RWPE2 (cell line): ENCODE results near the gene WASF3.
"Not testable (repeated sequence)": the region's sequence is repeated elsewhere in the genome, so short reads cannot be mapped to it uniquely, and the experiment has no call there.

Source experiments
- ATAC-seq: fragments of 200-7000 bp; cut with Tn5 transposase; 3 replicates; pipeline ENCODE4 v1.9.1; 2021; ENCODE audit warnings: low read depth
- DNase-seq: peaks from one replicate; pipeline ENCODE4 v3.0.0-alpha.2; 2020; ENCODE audit warnings: low spot score
- H3K27ac ChIP-seq: fragments of 450-650 bp; 2 replicates; pipeline ENCODE4 v1.5.1; 2017; ENCODE audit warnings: mild to moderate bottlenecking; ENCODE audit not compliant: poor library complexity, severe bottlenecking
- H3K27me3 ChIP-seq: fragments of 250-450 bp; sonication (Bioruptor Pico); 2 replicates; pipeline ENCODE4 v1.5.1; 2021; ENCODE audit warnings: mild to moderate bottlenecking, moderate library complexity; ENCODE audit not compliant: insufficient read depth, poor library complexity, severe bottlenecking
- H3K36me3 ChIP-seq: fragments of 250-450 bp; sonication (Bioruptor Pico); 2 replicates; pipeline ENCODE4 v1.5.1; 2020; ENCODE audit warnings: low read depth, mild to moderate bottlenecking, moderate library complexity
- H3K4me1 ChIP-seq: fragments of 250-450 bp; sonication (Bioruptor Pico); 2 replicates; pipeline ENCODE4 v1.5.1; 2021; ENCODE audit warnings: mild to moderate bottlenecking, moderate library complexity; ENCODE audit not compliant: insufficient read depth, poor library complexity, severe bottlenecking
- H3K4me3 ChIP-seq: fragments of 250-450 bp; sonication (Bioruptor Pico); 2 replicates; pipeline ENCODE4 v1.5.1; 2021; ENCODE audit warnings: mild to moderate bottlenecking, moderate library complexity; ENCODE audit not compliant: severe bottlenecking
- H3K9me3 ChIP-seq: fragments of 250-450 bp; sonication (Bioruptor Pico); 2 replicates; pipeline ENCODE4 v1.5.1; 2021; ENCODE audit warnings: mild to moderate bottlenecking, moderate library complexity; ENCODE audit not compliant: severe bottlenecking
- CTCF ChIP-seq: fragments of 450-650 bp; IDR thresholded peaks from one replicate; pipeline ENCODE4 v1.5.1; 2017; ENCODE audit warnings: mild to moderate bottlenecking, moderate library complexity; ENCODE audit not compliant: poor library complexity, severe bottlenecking

Gene WASF3

GRCh38 chr13:26719356-26719945, 162.0 kb downstream of the WASF3 start:
- no peak for ATAC-seq
- Histone ChIP-seq H3K4me1 (no peaks in the 10 kb centered on the region), H3K27ac (no peak overlapping the region), H3K4me3 (no peak overlapping the region), H3K36me3 (no peaks in the 10 kb centered on the region), H3K27me3 (peaks cover 7% of the 10 kb centered on the region), H3K9me3 (no peaks in the 10 kb centered on the region)
- TF ChIP-seq CTCF, result no peak
- DNase-seq, result no peak

GRCh38 chr13:26721251-26722121, 164.0 kb downstream of the WASF3 start:
- H3K27ac ChIP-seq, result no peak overlapping the region
- ATAC-seq, result no peak
- H3K9me3 ChIP-seq, result no peaks in the 10 kb centered on the region
- no peak for TF ChIP-seq CTCF
- no peak overlapping the region for H3K4me3 ChIP-seq
- DNase-seq, result no peak
- no peaks in the 10 kb centered on the region for H3K36me3 ChIP-seq
- peaks cover 7% of the 10 kb centered on the region for H3K27me3 ChIP-seq
- H3K4me1 ChIP-seq, result no peaks in the 10 kb centered on the region

GRCh38 chr13:26722321-26722720, 164.8 kb downstream of the WASF3 start:
- no peaks in the 10 kb centered on the region for H3K9me3 ChIP-seq
- DNase-seq, result no peak
- ATAC-seq, result no peak
- H3K27me3 ChIP-seq, result peaks cover 7% of the 10 kb centered on the region
- no peak overlapping the region for H3K4me3 ChIP-seq
- no peaks in the 10 kb centered on the region for H3K4me1 ChIP-seq
- no peak for TF ChIP-seq CTCF
- H3K36me3 ChIP-seq, result no peaks in the 10 kb centered on the region
- no peak overlapping the region for H3K27ac ChIP-seq

GRCh38 chr13:26723620-26724019, 166.1 kb downstream of the WASF3 start:
- H3K9me3 ChIP-seq, H3K4me1 ChIP-seq, H3K36me3 ChIP-seq, H3K27me3 ChIP-seq, H3K27ac ChIP-seq, DNase-seq, H3K4me3 ChIP-seq, ATAC-seq: not testable (repeated sequence)

GRCh38 chr13:26726684-26727083, 169.2 kb downstream of the WASF3 start:
- ATAC-seq (no peak), DNase-seq (no peak)
- H3K4me3 ChIP-seq, result no peak overlapping the region
- H3K36me3 ChIP-seq, result no peaks in the 10 kb centered on the region
- H3K4me1 ChIP-seq, result no peaks in the 10 kb centered on the region
- TF ChIP-seq CTCF, result no peak
- no peaks in the 10 kb centered on the region for H3K27me3 ChIP-seq
- H3K27ac ChIP-seq, result no peak overlapping the region
- H3K9me3 ChIP-seq, result no peaks in the 10 kb centered on the region
